Neural progenitor cell (in vitro differentiated cells): ENCODE measurements around the gene AURKAIP1. TPM values are rescaled to one million over a fixed set of nuclear protein-coding genes. Genes with fewer than 3 reads are reported as not detected.

Experiments used
- DNase-seq: peaks from one replicate; pipeline ENCODE4 v3.0.0-alpha.2; 2016; ENCODE audit warnings: low spot score
- H2AFZ ChIP-seq: fragments of 200-600 bp; sonication (generic); replicated peaks from 2 replicates; pipeline ENCODE4 v1.6.1; 2016; ENCODE audit warnings: antibody characterized with exemption
- H3F3A ChIP-seq: fragments of 200-600 bp; sonication (generic); 2 replicates; pipeline ENCODE4 v1.6.1; 2016; ENCODE audit warnings: antibody characterized with exemption, low read depth
- H3K27ac ChIP-seq: fragments of 200-600 bp; sonication (generic); 2 replicates; pipeline ENCODE4 v1.5.1; 2016; ENCODE audit warnings: mild to moderate bottlenecking
- H3K27me3 ChIP-seq: fragments of 200-600 bp; sonication (generic); 2 replicates; pipeline ENCODE4 v1.6.1; 2016; ENCODE audit warnings: mild to moderate bottlenecking, moderate library complexity
- H3K36me3 ChIP-seq: fragments of 200-600 bp; sonication (generic); 2 replicates; pipeline ENCODE4 v1.5.1; 2016
- H3K4me1 ChIP-seq: fragments of 200-600 bp; sonication (generic); 2 replicates; pipeline ENCODE4 v1.6.1; 2016; ENCODE audit warnings: mixed run types
- H3K4me2 ChIP-seq: fragments of 200-600 bp; sonication (generic); 2 replicates; pipeline ENCODE4 v1.6.1; 2016
- H3K4me3 ChIP-seq: fragments of 200-600 bp; sonication (generic); 2 replicates; pipeline ENCODE4 v1.5.1; 2016
- H3K79me2 ChIP-seq: fragments of 200-600 bp; sonication (generic); 2 replicates; pipeline ENCODE4 v1.6.1; 2016; ENCODE audit warnings: low read depth
- H3K9ac ChIP-seq: fragments of 200-600 bp; sonication (generic); 2 replicates; pipeline ENCODE4 v1.6.1; 2016
- H3K9me3 ChIP-seq: fragments of 200-600 bp; sonication (generic); 2 replicates; pipeline ENCODE4 v1.5.1; 2016; ENCODE audit warnings: low read depth
- H4K20me1 ChIP-seq: fragments of 200-600 bp; sonication (generic); 2 replicates; pipeline ENCODE4 v1.6.1; 2016; ENCODE audit warnings: low read depth
- H3K27ac Mint-ChIP-seq: 3 replicates; pipeline ENCODE4 v1.8.0; 2021; ENCODE audit warnings: mixed read lengths
- H3K27me3 Mint-ChIP-seq: 2 replicates; pipeline ENCODE4 v1.8.0; 2022; ENCODE audit warnings: low read depth, mild to moderate bottlenecking, inconsistent platforms, moderate library complexity, mixed read lengths; ENCODE audit not compliant: insufficient read depth
- H3K36me3 Mint-ChIP-seq: 3 replicates; pipeline ENCODE4 v1.8.0; 2021; ENCODE audit warnings: mixed read lengths
- H3K4me1 Mint-ChIP-seq: 3 replicates; pipeline ENCODE4 v1.8.0; 2021; ENCODE audit warnings: mixed read lengths
- H3K4me3 Mint-ChIP-seq: 3 replicates; pipeline ENCODE4 v1.8.0; 2021; ENCODE audit warnings: mild to moderate bottlenecking, moderate library complexity, mixed read lengths
- H3K9me3 Mint-ChIP-seq: 3 replicates; pipeline ENCODE4 v1.8.0; 2020; ENCODE audit warnings: mixed read lengths
- EZH2 ChIP-seq: fragments of 200-600 bp; sonication (generic); IDR thresholded peaks from 2 replicates; pipeline ENCODE4 v1.6.1; 2017; ENCODE audit warnings: antibody characterized with exemption, mild to moderate bottlenecking, moderate library complexity
- EZH2phosphoT487 ChIP-seq: fragments of 200-600 bp; sonication (generic); IDR thresholded peaks from 2 replicates; pipeline ENCODE4 v1.6.1; 2017; ENCODE audit warnings: antibody characterized with exemption
- total RNA-seq: library from RNA; depleted of rRNA; stranded (reverse); fragments of >200 nt; gene quantifications from 2 replicates; pipeline ENCODE4 v1.2.3, GENCODE V29; 2015; ENCODE audit warnings: low replicate concordance
- TF ChIP-seq, protein P1 (sequence below): fragments of 200-600 bp; sonication (generic); IDR thresholded peaks from 2 replicates; pipeline ENCODE4 v1.5.1; 2017; ENCODE audit warnings: antibody characterized with exemption, mild to moderate bottlenecking

AURKAIP1 gene
- total RNA-seq, 1 donor from 2014 or later: 26.4 TPM

- Histone ChIP-seq H3K27ac (no peak overlapping the region), H3K9me3 (no peaks in the 10 kb centered on the region), H3K4me2 (no peak overlapping the region), H3K79me2 (peaks cover 60% of the 10 kb centered on the region), H3F3A (peaks cover 31% of the 10 kb centered on the region), H3K36me3 (peaks cover 35% of the 10 kb centered on the region), H3K9ac (no peak overlapping the region), H3K4me1 (peaks cover 5% of the 10 kb centered on the region), H2AFZ (no peak overlapping the region), H3K27me3 (no peaks in the 10 kb centered on the region), H3K4me3 (no peak overlapping the region), H4K20me1 (peaks cover 10% of the 10 kb centered on the region)
- H3K27me3 Mint-ChIP-seq: peaks cover 4% of the 10 kb centered on the region
- H3K27ac Mint-ChIP-seq: no peak overlapping the region
- no peak for DNase-seq
- TF ChIP-seq EZH2: no peak
- TF ChIP-seq, protein P1, sequence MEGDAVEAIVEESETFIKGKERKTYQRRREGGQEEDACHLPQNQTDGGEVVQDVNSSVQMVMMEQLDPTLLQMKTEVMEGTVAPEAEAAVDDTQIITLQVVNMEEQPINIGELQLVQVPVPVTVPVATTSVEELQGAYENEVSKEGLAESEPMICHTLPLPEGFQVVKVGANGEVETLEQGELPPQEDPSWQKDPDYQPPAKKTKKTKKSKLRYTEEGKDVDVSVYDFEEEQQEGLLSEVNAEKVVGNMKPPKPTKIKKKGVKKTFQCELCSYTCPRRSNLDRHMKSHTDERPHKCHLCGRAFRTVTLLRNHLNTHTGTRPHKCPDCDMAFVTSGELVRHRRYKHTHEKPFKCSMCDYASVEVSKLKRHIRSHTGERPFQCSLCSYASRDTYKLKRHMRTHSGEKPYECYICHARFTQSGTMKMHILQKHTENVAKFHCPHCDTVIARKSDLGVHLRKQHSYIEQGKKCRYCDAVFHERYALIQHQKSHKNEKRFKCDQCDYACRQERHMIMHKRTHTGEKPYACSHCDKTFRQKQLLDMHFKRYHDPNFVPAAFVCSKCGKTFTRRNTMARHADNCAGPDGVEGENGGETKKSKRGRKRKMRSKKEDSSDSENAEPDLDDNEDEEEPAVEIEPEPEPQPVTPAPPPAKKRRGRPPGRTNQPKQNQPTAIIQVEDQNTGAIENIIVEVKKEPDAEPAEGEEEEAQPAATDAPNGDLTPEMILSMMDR: no peak
- TF ChIP-seq EZH2phosphoT487: no peak
- H3K4me1 Mint-ChIP-seq: peaks cover 5% of the 10 kb centered on the region
- H3K9me3 Mint-ChIP-seq: no peaks in the 10 kb centered on the region
- no peak overlapping the region for H3K4me3 Mint-ChIP-seq
- H3K36me3 Mint-ChIP-seq: peaks cover 43% of the 10 kb centered on the region
These were observed 18.4 kb upstream of the AURKAIP1 start for GRCh38 chr1:1393428-1393827.

- no peak overlapping the region for H3K4me3 Mint-ChIP-seq
- Histone ChIP-seq H3K9ac (no peak overlapping the region), H3K4me3 (no peak overlapping the region), H3F3A (peaks cover 31% of the 10 kb centered on the region), H3K27ac (no peak overlapping the region), H3K79me2 (peaks cover 55% of the 10 kb centered on the region), H2AFZ (no peak overlapping the region), H3K27me3 (no peaks in the 10 kb centered on the region), H4K20me1 (peaks cover 10% of the 10 kb centered on the region), H3K36me3 (peaks cover 35% of the 10 kb centered on the region), H3K4me2 (no peak overlapping the region), H3K4me1 (peaks cover 2% of the 10 kb centered on the region), H3K9me3 (no peaks in the 10 kb centered on the region)
- H3K27ac Mint-ChIP-seq: no peak overlapping the region
- peaks cover 40% of the 10 kb centered on the region for H3K36me3 Mint-ChIP-seq
- H3K9me3 Mint-ChIP-seq: no peaks in the 10 kb centered on the region
- peaks cover under 1% of the 10 kb centered on the region for H3K4me1 Mint-ChIP-seq
- H3K27me3 Mint-ChIP-seq: peaks cover 2% of the 10 kb centered on the region
- DNase-seq: no peak
- TF ChIP-seq, protein P1: no peak
- TF ChIP-seq EZH2phosphoT487 (no peak), EZH2 (no peak)
These were observed 18.0 kb upstream of the AURKAIP1 start for GRCh38 chr1:1393014-1393413.

DNA sequence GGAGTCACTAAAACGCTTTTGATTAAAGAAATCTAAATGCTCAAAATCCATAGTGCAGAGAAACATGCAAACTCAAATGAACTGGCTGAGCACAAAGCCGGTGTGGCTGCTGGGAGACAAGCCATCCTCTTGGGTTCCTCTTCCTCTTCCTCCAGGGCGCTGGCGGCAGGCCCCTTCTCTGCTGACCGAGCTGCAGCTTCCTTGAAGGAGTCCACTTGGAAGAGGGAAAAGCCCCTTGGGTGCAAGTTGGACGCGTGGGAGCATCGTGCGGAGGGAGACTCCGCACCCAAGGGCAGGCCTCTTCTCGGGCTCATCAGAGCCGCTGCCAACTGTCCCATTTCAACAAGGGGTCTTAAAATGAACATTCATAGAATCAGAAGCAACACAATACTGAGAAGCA, 16.2 kb upstream of the AURKAIP1 start:
- Histone ChIP-seq H3K4me2 (no peak overlapping the region), H3K27me3 (no peaks in the 10 kb centered on the region), H3K4me3 (no peak overlapping the region), H3K27ac (no peak overlapping the region), H3K9ac (no peak overlapping the region), H2AFZ (no peak overlapping the region), H3K36me3 (peaks cover 35% of the 10 kb centered on the region), H3K4me1 (no peaks in the 10 kb centered on the region), H3F3A (peaks cover 27% of the 10 kb centered on the region), H3K79me2 (peaks cover 38% of the 10 kb centered on the region), H3K9me3 (no peaks in the 10 kb centered on the region), H4K20me1 (peaks cover 10% of the 10 kb centered on the region)
- H3K27ac Mint-ChIP-seq: no peak overlapping the region
- H3K36me3 Mint-ChIP-seq: peaks cover 48% of the 10 kb centered on the region
- no peaks in the 10 kb centered on the region for H3K9me3 Mint-ChIP-seq
- H3K4me1 Mint-ChIP-seq: peaks cover 3% of the 10 kb centered on the region
- DNase-seq: no peak
- peaks cover 2% of the 10 kb centered on the region for H3K27me3 Mint-ChIP-seq
- TF ChIP-seq EZH2 (no peak), EZH2phosphoT487 (no peak)
- TF ChIP-seq, protein P1: no peak
- H3K4me3 Mint-ChIP-seq: no peak overlapping the region
